GM12891 (cell line): ENCODE measurements around the gene HOXC9.

ENCODE experiments used
- PAX5 ChIP-seq: IDR thresholded peaks from 2 replicates; pipeline ENCODE4 v1.6.1; 2011; ENCODE audit warnings: low read length, moderate library complexity, mild to moderate bottlenecking; ENCODE audit not compliant: insufficient read depth, severe bottlenecking
- POLR2A ChIP-seq: IDR thresholded peaks from 2 replicates; pipeline ENCODE4 v1.6.1; 2011; ENCODE audit warnings: low read depth, low read length, control low read depth
- POLR2AphosphoS5 ChIP-seq: IDR thresholded peaks from 2 replicates; pipeline ENCODE4 v1.6.1; 2011; ENCODE audit warnings: low read depth, low read length, control low read depth
- POU2F2 ChIP-seq: IDR thresholded peaks from 2 replicates; pipeline ENCODE4 v1.6.1; 2011; ENCODE audit warnings: low read depth, mild to moderate bottlenecking, control low read depth, low read length, moderate library complexity
- SPI1 ChIP-seq: IDR thresholded peaks from 2 replicates; pipeline ENCODE4 v1.6.1; 2011; ENCODE audit warnings: low read depth, low read length, control low read depth
- TAF1 ChIP-seq: IDR thresholded peaks from 2 replicates; pipeline ENCODE4 v1.6.1; 2011; ENCODE audit warnings: low read depth, low read length, control low read depth

GRCh38 chr12:54014377-54015017 is 14.5 kb downstream of the HOXC9 start:
- no peak for TF ChIP-seq POLR2A
- no peak for TF ChIP-seq SPI1
- no peak for TF ChIP-seq TAF1
- no peak for TF ChIP-seq POLR2AphosphoS5
- TF ChIP-seq POU2F2, result no peak
- no peak for TF ChIP-seq PAX5
